ELF-1 (cell line): ENCODE results near the gene ERI3.

ENCODE experiments used
- DNase-seq: peaks from one replicate; pipeline ENCODE4 v3.0.0-alpha.2; 2016; ENCODE audit warnings: low read depth, low spot score

ERI3 gene

GRCh38 chr1:44262816-44263567 lies 92.1 kb downstream of the ERI3 start:
- no peak for DNase-seq

- DNase-seq: no peak
Measured at GRCh38 chr1:44262414-44262813, 92.6 kb downstream of the ERI3 start.

- no peak for DNase-seq
Measured at GRCh38 chr1:44261962-44262361, 93.1 kb downstream of the ERI3 start.

GRCh38 chr1:44261171-44261817 lies 93.8 kb downstream of the ERI3 start:
- no peak for DNase-seq

GRCh38 chr1:44260792-44261170 lies 94.3 kb downstream of the ERI3 start:
- DNase-seq: no peak

- no peak for DNase-seq
Measured at GRCh38 chr1:44259090-44259489, 96.0 kb downstream of the ERI3 start.

GRCh38 chr1:44256762-44257554 lies 98.1 kb downstream of the ERI3 start:
- DNase-seq: no peak

- no peak for DNase-seq
Measured at GRCh38 chr1:44254392-44254910, 100.6 kb downstream of the ERI3 start.

- DNase-seq: no peak
Measured at GRCh38 chr1:44251989-44252671, 102.9 kb downstream of the ERI3 start.

- DNase-seq: no peak
Measured at GRCh38 chr1:44251486-44251885, 103.6 kb downstream of the ERI3 start.

- DNase-seq: no peak
Measured at GRCh38 chr1:44250068-44250781, 104.8 kb downstream of the ERI3 start.

- DNase-seq: no peak
Measured at GRCh38 chr1:44249543-44249942, 105.5 kb downstream of the ERI3 start.

- no peak for DNase-seq
Measured at GRCh38 chr1:44246806-44247205, 108.3 kb downstream of the ERI3 start.

GRCh38 chr1:44244986-44245385 lies 110.1 kb downstream of the ERI3 start:
- DNase-seq: no peak

GRCh38 chr1:44243782-44244495 lies 111.1 kb downstream of the ERI3 start:
- DNase-seq: no peak

- no peak for DNase-seq
Measured at GRCh38 chr1:44242746-44243145, 112.3 kb downstream of the ERI3 start.

GRCh38 chr1:44240802-44241671 lies 114.0 kb downstream of the ERI3 start:
- DNase-seq: no peak

GRCh38 chr1:44239961-44240371 lies 115.1 kb downstream of the ERI3 start:
- DNase-seq: peak; percentile 36

- peak; percentile 79 for DNase-seq
Measured at GRCh38 chr1:44239331-44239960, 115.6 kb downstream of the ERI3 start.
